Right lobe of liver (tissue), 4 donors: ENCODE data around the gene MOCS1.

Experiments used
- POLR2A ChIP-seq: fragments of 450-650 bp; IDR thresholded peaks from one replicate; pipeline ENCODE4 v1.6.1; 2017; ENCODE audit warnings: antibody characterized with exemption, mild to moderate bottlenecking
- TF ChIP-seq, protein P1 (sequence below), 4 donors: fragments of 200-600 bp in 3 of 4; fragments of 450-650 bp in 1 of 4; IDR thresholded peaks; one replicate each; pipeline versions ENCODE4 v1.5.1 to v1.8.0; 2016 to 2022; ENCODE audit warnings: antibody characterized with exemption in 4 of 4, mild to moderate bottlenecking in 2 of 4
- donor health status: DM: no; HTN: no; CAD: no.
- donor health status: DM: no; HTN: no; CAD: no.
- donor health status: DM: no; HTN: yes; CAD: no.

GRCh38 chr6:39941820-39942219 lies 7.6 kb upstream of the MOCS1 start:
- TF ChIP-seq, protein P1, sequence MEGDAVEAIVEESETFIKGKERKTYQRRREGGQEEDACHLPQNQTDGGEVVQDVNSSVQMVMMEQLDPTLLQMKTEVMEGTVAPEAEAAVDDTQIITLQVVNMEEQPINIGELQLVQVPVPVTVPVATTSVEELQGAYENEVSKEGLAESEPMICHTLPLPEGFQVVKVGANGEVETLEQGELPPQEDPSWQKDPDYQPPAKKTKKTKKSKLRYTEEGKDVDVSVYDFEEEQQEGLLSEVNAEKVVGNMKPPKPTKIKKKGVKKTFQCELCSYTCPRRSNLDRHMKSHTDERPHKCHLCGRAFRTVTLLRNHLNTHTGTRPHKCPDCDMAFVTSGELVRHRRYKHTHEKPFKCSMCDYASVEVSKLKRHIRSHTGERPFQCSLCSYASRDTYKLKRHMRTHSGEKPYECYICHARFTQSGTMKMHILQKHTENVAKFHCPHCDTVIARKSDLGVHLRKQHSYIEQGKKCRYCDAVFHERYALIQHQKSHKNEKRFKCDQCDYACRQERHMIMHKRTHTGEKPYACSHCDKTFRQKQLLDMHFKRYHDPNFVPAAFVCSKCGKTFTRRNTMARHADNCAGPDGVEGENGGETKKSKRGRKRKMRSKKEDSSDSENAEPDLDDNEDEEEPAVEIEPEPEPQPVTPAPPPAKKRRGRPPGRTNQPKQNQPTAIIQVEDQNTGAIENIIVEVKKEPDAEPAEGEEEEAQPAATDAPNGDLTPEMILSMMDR (IDR thresholded peaks at IDR 0.05): no peak
- no peak for TF ChIP-seq POLR2A
